HG03108 (cell line): ENCODE measurements around the gene TUBA4A.
A peak's percentile ranks its signal among the peaks of the same experiment; 100 is the strongest.
"Not testable (repeated sequence)": the region's sequence is repeated elsewhere in the genome, so short reads cannot be mapped to it uniquely, and the experiment has no call there.

Experiments
- ATAC-seq: cut with Tn5 transposase; IDR thresholded peaks from one replicate; pipeline ENCODE4 v1.9.1; 2021; ENCODE audit warnings: moderate library complexity; ENCODE audit not compliant: unreplicated experiment

The TUBA4A gene

GRCh38 chr2:219214141-219214540 is 39.6 kb downstream of the TUBA4A start:
- ATAC-seq, result no peak

- ATAC-seq, result no peak
Measured at GRCh38 chr2:219213486-219214071, 40.1 kb downstream of the TUBA4A start.

GRCh38 chr2:219213026-219213415 is 40.7 kb downstream of the TUBA4A start:
- ATAC-seq, result no peak

- no peak for ATAC-seq
Measured at GRCh38 chr2:219210886-219211362, 42.8 kb downstream of the TUBA4A start.

GRCh38 chr2:219210196-219210885 is 43.4 kb downstream of the TUBA4A start:
- no peak for ATAC-seq

GRCh38 chr2:219209236-219210195 is 44.2 kb downstream of the TUBA4A start:
- no peak for ATAC-seq

- ATAC-seq, result no peak
Measured at GRCh38 chr2:219207884-219208740, 45.6 kb downstream of the TUBA4A start.

- no peak for ATAC-seq
Measured at GRCh38 chr2:219207134-219207883, 46.4 kb downstream of the TUBA4A start.

GRCh38 chr2:219206328-219207133 is 47.2 kb downstream of the TUBA4A start, which contains the start of gene ZFAND2B:
Gene ZFAND2B (plus strand): TSS chr2:219206782. CDS start chr2:219206988, 206 bp downstream.
- peak; percentile 98 for ATAC-seq

GRCh38 chr2:219205981-219206327 is 47.8 kb downstream of the TUBA4A start:
- no peak for ATAC-seq

- no peak for ATAC-seq
Measured at GRCh38 chr2:219205165-219205538, 48.6 kb downstream of the TUBA4A start.

- no peak for ATAC-seq
Measured at GRCh38 chr2:219204425-219205164, 49.1 kb downstream of the TUBA4A start.

GRCh38 chr2:219201331-219201730 is 52.4 kb downstream of the TUBA4A start:
- ATAC-seq, result not testable (repeated sequence)

- not testable (repeated sequence) for ATAC-seq
Measured at GRCh38 chr2:219200502-219201326, 53.0 kb downstream of the TUBA4A start.
